ENCODE results near the gene MAPK7. TPM values are rescaled to one million over a fixed set of nuclear protein-coding genes. Genes with fewer than 3 reads are reported as not detected.
A peak's percentile ranks its signal among the peaks of the same experiment; 100 is the strongest.

Gene MAPK7
- polyA plus RNA-seq, 4 donors = 18.4 to 19.9 (median 18.8) TPM

- Histone ChIP-seq H3K27me3 (ENCODE audit: control insufficient read depth in 3 of 3, insufficient read depth in 3 of 3, low read length in 3 of 3) (no peaks in the 10 kb centered on the region), H3K36me3 (ENCODE audit: control insufficient read depth in 3 of 3, insufficient read depth in 2 of 3, low read depth in 1 of 3, low read length in 3 of 3) (peaks cover 4 to 68% (median 12%) of the 10 kb centered on the region in 3 donors), H3K27ac (ENCODE audit: low read depth in 1 of 3, low read length in 2 of 3) (no peak overlapping the region), H3K4me3 (ENCODE audit: low read depth in 1 of 3, low read length in 3 of 3) (no peak overlapping the region), H3K4me1 (ENCODE audit: control insufficient read depth in 3 of 3, insufficient read depth in 2 of 3, low read depth in 1 of 3, low read length in 2 of 3) (peaks cover 0 to 31% (median 5%) of the 10 kb centered on the region in 3 donors), H3K9me3 (ENCODE audit: control insufficient read depth in 2 of 2, insufficient read depth in 1 of 2, low read depth in 1 of 2, low read length in 1 of 2) (no peaks in the 10 kb centered on the region)
- no peak for FAIRE-seq
- WGBS, 3 donors = 92 to 96% (median 95%) methylated on average over 25 to 31 of the region's 31 CpGs
- no peak for DNase-seq
Observed at GRCh38 chr17:19381741-19382444, 3.6 kb downstream of the MAPK7 start.

- WGBS, 3 donors = 80 to 90% (median 88%) methylated on average over 13 of the region's 13 CpGs
- DNase-seq (no peak), FAIRE-seq (no peak)
- H3K4me3 ChIP-seq (ENCODE audit: low read depth in 1 of 3, low read length in 3 of 3) = no peak overlapping the region
- no peak overlapping the region for H3K27ac ChIP-seq (ENCODE audit: low read depth in 1 of 3, low read length in 2 of 3)
- H3K36me3 ChIP-seq (ENCODE audit: control insufficient read depth in 3 of 3, insufficient read depth in 2 of 3, low read depth in 1 of 3, low read length in 3 of 3) = peaks cover 4 to 68% (median 12%) of the 10 kb centered on the region in 3 donors
- no peaks in the 10 kb centered on the region for H3K27me3 ChIP-seq (ENCODE audit: control insufficient read depth in 3 of 3, insufficient read depth in 3 of 3, low read length in 3 of 3)
- H3K9me3 ChIP-seq (ENCODE audit: control insufficient read depth in 2 of 2, insufficient read depth in 1 of 2, low read depth in 1 of 2, low read length in 1 of 2) = no peaks in the 10 kb centered on the region
- H3K4me1 ChIP-seq (ENCODE audit: control insufficient read depth in 3 of 3, insufficient read depth in 2 of 3, low read depth in 1 of 3, low read length in 2 of 3) = peaks cover 6 to 36% (median 7%) of the 10 kb centered on the region in 3 donors
Observed at GRCh38 chr17:19382531-19383444, 4.5 kb downstream of the MAPK7 start.

GRCh38 chr17:19383681-19384470 is 5.6 kb downstream of the MAPK7 start:
- 74 to 90% (median 86%) methylated on average over 6 of the region's 6 CpGs for WGBS, 3 donors
- Histone ChIP-seq H3K36me3 (ENCODE audit: control insufficient read depth in 3 of 3, insufficient read depth in 2 of 3, low read depth in 1 of 3, low read length in 3 of 3) (peaks cover 4 to 72% (median 12%) of the 10 kb centered on the region in 3 donors), H3K27me3 (ENCODE audit: control insufficient read depth in 3 of 3, insufficient read depth in 3 of 3, low read length in 3 of 3) (no peaks in the 10 kb centered on the region), H3K27ac (ENCODE audit: low read depth in 1 of 3, low read length in 2 of 3) (peak overlapping the region in 2 of 3 donors; percentile 59 to 82), H3K4me1 (ENCODE audit: control insufficient read depth in 3 of 3, insufficient read depth in 2 of 3, low read depth in 1 of 3, low read length in 2 of 3) (peaks cover 8 to 47% (median 15%) of the 10 kb centered on the region in 3 donors), H3K9me3 (ENCODE audit: control insufficient read depth in 2 of 2, insufficient read depth in 1 of 2, low read depth in 1 of 2, low read length in 1 of 2) (no peaks in the 10 kb centered on the region), H3K4me3 (ENCODE audit: low read depth in 1 of 3, low read length in 3 of 3) (no peak overlapping the region)
- FAIRE-seq (no peak), DNase-seq (no peak)

- no peaks in the 10 kb centered on the region for H3K9me3 ChIP-seq (ENCODE audit: control insufficient read depth in 2 of 2, insufficient read depth in 1 of 2, low read depth in 1 of 2, low read length in 1 of 2)
- no peak for FAIRE-seq
- no peaks in the 10 kb centered on the region for H3K27me3 ChIP-seq (ENCODE audit: control insufficient read depth in 3 of 3, insufficient read depth in 3 of 3, low read length in 3 of 3)
- WGBS, 3 donors = 46 to 57% (median 50%) methylated on average over 16 of the region's 16 CpGs
- peaks cover 4 to 69% (median 12%) of the 10 kb centered on the region in 3 donors for H3K36me3 ChIP-seq (ENCODE audit: control insufficient read depth in 3 of 3, insufficient read depth in 2 of 3, low read depth in 1 of 3, low read length in 3 of 3)
- peak overlapping the region in 1 of 3 donors; percentile 54 for H3K4me3 ChIP-seq (ENCODE audit: low read depth in 1 of 3, low read length in 3 of 3)
- H3K4me1 ChIP-seq (ENCODE audit: control insufficient read depth in 3 of 3, insufficient read depth in 2 of 3, low read depth in 1 of 3, low read length in 2 of 3) = peaks cover 8 to 54% (median 12%) of the 10 kb centered on the region in 3 donors
- peak in 1 of 2 donors; percentile 63 for DNase-seq
- H3K27ac ChIP-seq (ENCODE audit: low read depth in 1 of 3, low read length in 2 of 3) = peak overlapping the region; percentile 12 to 88 (median 82)
Observed at GRCh38 chr17:19384723-19385391, 6.6 kb downstream of the MAPK7 start.

GRCh38 chr17:19385521-19385983 is 7.3 kb downstream of the MAPK7 start:
- FAIRE-seq = no peak
- H3K4me3 ChIP-seq (ENCODE audit: low read depth in 1 of 3, low read length in 3 of 3) = peak overlapping the region in 1 of 3 donors; percentile 54
- no peaks in the 10 kb centered on the region for H3K9me3 ChIP-seq (ENCODE audit: control insufficient read depth in 2 of 2, insufficient read depth in 1 of 2, low read depth in 1 of 2, low read length in 1 of 2)
- no peaks in the 10 kb centered on the region for H3K27me3 ChIP-seq (ENCODE audit: control insufficient read depth in 3 of 3, insufficient read depth in 3 of 3, low read length in 3 of 3)
- whole genome bisulfite sequencing, 3 donors = 59 to 69% (median 62%) methylated on average over 9 of the region's 9 CpGs
- H3K4me1 ChIP-seq (ENCODE audit: control insufficient read depth in 3 of 3, insufficient read depth in 2 of 3, low read depth in 1 of 3, low read length in 2 of 3) = peaks cover 8 to 54% (median 12%) of the 10 kb centered on the region in 3 donors
- DNase-seq = no peak
- peaks cover 4 to 65% (median 12%) of the 10 kb centered on the region in 3 donors for H3K36me3 ChIP-seq (ENCODE audit: control insufficient read depth in 3 of 3, insufficient read depth in 2 of 3, low read depth in 1 of 3, low read length in 3 of 3)
- H3K27ac ChIP-seq (ENCODE audit: low read depth in 1 of 3, low read length in 2 of 3) = peak overlapping the region in 2 of 3 donors; percentile 82 to 88

GRCh38 chr17:19386051-19386929 is 8.0 kb downstream of the MAPK7 start:
- Histone ChIP-seq H3K4me3 (ENCODE audit: low read depth in 1 of 3, low read length in 3 of 3) (peak overlapping the region in 1 of 3 donors; percentile 54), H3K36me3 (ENCODE audit: control insufficient read depth in 3 of 3, insufficient read depth in 2 of 3, low read depth in 1 of 3, low read length in 3 of 3) (peaks cover 1 to 58% (median 10%) of the 10 kb centered on the region in 3 donors), H3K27ac (ENCODE audit: low read depth in 1 of 3, low read length in 2 of 3) (peak overlapping the region; percentile 54 to 90 (median 88)), H3K9me3 (ENCODE audit: control insufficient read depth in 2 of 2, insufficient read depth in 1 of 2, low read depth in 1 of 2, low read length in 1 of 2) (no peaks in the 10 kb centered on the region), H3K4me1 (ENCODE audit: control insufficient read depth in 3 of 3, insufficient read depth in 2 of 3, low read depth in 1 of 3, low read length in 2 of 3) (peaks cover 8 to 54% (median 12%) of the 10 kb centered on the region in 3 donors), H3K27me3 (ENCODE audit: control insufficient read depth in 3 of 3, insufficient read depth in 3 of 3, low read length in 3 of 3) (no peaks in the 10 kb centered on the region)
- DNase-seq (peak in 1 of 2 donors; percentile 59), FAIRE-seq (no peak)
- WGBS, 3 donors = 49 to 73% (median 72%) methylated on average over 18 to 20 of the region's 20 CpGs

All from small intestine (tissue), 7 donors.